Suprapubic skin (tissue), 3 donors: Measurements from ENCODE around the gene SULF2.

Source experiments
- CTCF ChIP-seq, 2 donors: fragments of 200-600 bp in 1 of 2; fragments of 450-650 bp in 1 of 2; sonication (generic) in 1 of 2; IDR thresholded peaks; one replicate each; pipeline ENCODE4 v1.5.1; 2016 to 2019; ENCODE audit warnings: antibody characterized with exemption in 2 of 2, mild to moderate bottlenecking in 1 of 2, moderate library complexity in 1 of 2
- EP300 ChIP-seq: sonication (generic); formaldehyde crosslinking; IDR thresholded peaks from one replicate; pipeline ENCODE4 v1.6.1; 2017; ENCODE audit warnings: antibody characterized with exemption
- POLR2A ChIP-seq, 2 donors: fragments of 450-650 bp; IDR thresholded peaks; one replicate each; pipeline ENCODE4 v1.6.1; 2017; ENCODE audit warnings: antibody characterized with exemption in 2 of 2, mild to moderate bottlenecking in 2 of 2, moderate library complexity in 2 of 2

GRCh38 chr20:47720636-47721427, 64.4 kb downstream of the SULF2 start:
- TF ChIP-seq EP300: no peak
- no peak for TF ChIP-seq CTCF (IDR thresholded peaks at IDR 0.05)
- no peak for TF ChIP-seq POLR2A (IDR thresholded peaks at IDR 0.05)
